HepG2 (cell line): ENCODE data around the gene ST6GALNAC4. TPM values are rescaled to one million over a fixed set of nuclear protein-coding genes. Genes with fewer than 3 reads are reported as not detected.
A peak's percentile ranks its signal among the peaks of the same experiment; 100 is the strongest.

Source experiments
- CSRNP1 ChIP-seq: sonication (generic); formaldehyde crosslinking; IDR thresholded peaks from 2 replicates; pipeline ENCODE4 v1.8.1; 2023; ENCODE audit warnings: mild to moderate bottlenecking, missing genetic modification reagents
- ELF1 ChIP-seq: sonication (generic); formaldehyde crosslinking; IDR thresholded peaks from 2 replicates; pipeline ENCODE4 v1.4.0; 2020; ENCODE audit warnings: missing genetic modification reagents
- FOXJ3 ChIP-seq: sonication (generic); formaldehyde crosslinking; IDR thresholded peaks from 2 replicates; pipeline ENCODE4 v1.4.0; 2020; ENCODE audit warnings: missing genetic modification reagents, mild to moderate bottlenecking, borderline replicate concordance
- HMGXB4 ChIP-seq, 2 experiments: sonication (generic) in 1 of 2; formaldehyde crosslinking in 1 of 2; IDR thresholded peaks; 2 replicates each; pipeline versions ENCODE4 v1.4.0 to v1.6.1; 2018 to 2020; ENCODE audit warnings: missing genetic modification reagents in 2 of 2, borderline replicate concordance in 1 of 2, low read depth in 1 of 2, mild to moderate bottlenecking in 1 of 2, missing biosample characterization in 1 of 2
- HNRNPL ChIP-seq: fragments of 200-400 bp; formaldehyde crosslinking; IDR thresholded peaks from 2 replicates; pipeline ENCODE4 v1.6.1; 2017; ENCODE audit warnings: mild to moderate bottlenecking, low read depth, low read length
- KDM5B ChIP-seq: sonication (generic); formaldehyde crosslinking; IDR thresholded peaks from 2 replicates; pipeline ENCODE4 v1.4.0; 2020; ENCODE audit warnings: missing genetic modification reagents, mild to moderate bottlenecking, borderline replicate concordance
- MIER3 ChIP-seq: IDR thresholded peaks from 2 replicates; pipeline ENCODE4 v1.6.1; 2016; ENCODE audit warnings: missing compliant biosample characterization, borderline replicate concordance
- MXD1 ChIP-seq: sonication (generic); formaldehyde crosslinking; IDR thresholded peaks from 2 replicates; pipeline ENCODE4 v1.4.0; 2020; ENCODE audit warnings: mild to moderate bottlenecking, missing genetic modification reagents
- NFAT5 ChIP-seq: sonication (generic); formaldehyde crosslinking; IDR thresholded peaks from 2 replicates; pipeline ENCODE4 v1.4.0; 2020; ENCODE audit warnings: missing genetic modification reagents
- NR1H2 ChIP-seq: sonication (generic); formaldehyde crosslinking; IDR thresholded peaks from 2 replicates; pipeline ENCODE4 v1.8.1; 2022; ENCODE audit warnings: low read depth, missing genetic modification reagents, borderline replicate concordance
- RARA ChIP-seq: IDR thresholded peaks from 2 replicates; pipeline ENCODE4 v1.6.1; 2016; ENCODE audit warnings: missing genetic modification reagents, missing compliant biosample characterization
- RFX1 ChIP-seq: fragments of 450-650 bp; IDR thresholded peaks from 2 replicates; pipeline ENCODE4 v1.6.1; 2017
- SRSF4 ChIP-seq: fragments of 200-400 bp; formaldehyde crosslinking; IDR thresholded peaks from one replicate; pipeline ENCODE4 v1.6.1; 2018; ENCODE audit warnings: mild to moderate bottlenecking, low read depth, low read length, moderate library complexity; ENCODE audit not compliant: poor library complexity, severe bottlenecking
- TEAD3 ChIP-seq: optimal IDR thresholded peaks from 2 replicates; pipeline ENCODE3; 2016; ENCODE audit warnings: borderline replicate concordance
- ZNF274 ChIP-seq: sonication (generic); formaldehyde crosslinking; IDR thresholded peaks from 2 replicates; pipeline ENCODE4 v1.5.1; 2020; ENCODE audit warnings: mild to moderate bottlenecking, missing genetic modification reagents
- ZNF562 ChIP-seq: sonication (generic); formaldehyde crosslinking; IDR thresholded peaks from 2 replicates; pipeline ENCODE4 v1.8.0; 2022; ENCODE audit warnings: missing genetic modification reagents, borderline replicate concordance
- ZNF768 ChIP-seq: sonication (generic); formaldehyde crosslinking; IDR thresholded peaks from 2 replicates; pipeline ENCODE4 v1.4.0; 2020; ENCODE audit warnings: missing genetic modification reagents
- polyA plus RNA-seq, 8 experiments: library from polyadenylated mRNA; depleted of rRNA in 3 of 8; stranded (reverse) in 7 of 8; unstranded in 1 of 8; fragments of >200 nt; fragmentation: Illumina TruSeq in 4 of 8; extraction: Trizol in 4 of 8; gene quantifications; 2 replicates each; pipeline versions ENCODE4 v1.2.1 to v1.2.3, GENCODE V29; 2011 to 2016; ENCODE audit warnings: low read depth in 4 of 8, missing spikeins in 1 of 8, mixed read lengths in 1 of 8; ENCODE audit not compliant: insufficient read depth in 1 of 8
- total RNA-seq, 5 experiments: library from RNA; depleted of rRNA; stranded (reverse); fragments of >200 nt; fragmentation: Illumina TruSeq; extraction: Trizol; gene quantifications; 2 replicates each; pipeline ENCODE4 v1.2.3, GENCODE V29; 2016; ENCODE audit warnings: low read depth in 1 of 5

ST6GALNAC4 gene
- total and polyA plus RNA-seq, 2 of the 13 experiments (the other 11 are each of a cell fraction or from before 2014, with no cell fraction given), result 18.8 to 27.7 TPM

- TF ChIP-seq CSRNP1 (CRISPR knock-in tag) (no peak), NFAT5 (CRISPR knock-in tag) (no peak), MIER3 (CRISPR knock-in tag) (no peak), TEAD3 (CRISPR knock-in tag) (no peak), MXD1 (CRISPR knock-in tag) (no peak), HMGXB4 (CRISPR knock-in tag; IDR thresholded peaks at IDR 0.05; ENCODE audit: borderline replicate concordance in 1 of 2, low read depth in 1 of 2) (0 out of 4 replicates have a peak, but pooled peaks of 1 of the 2 experiments have one; percentile 36), SRSF4 (no peak), ZNF562 (CRISPR knock-in tag) (no peak), ZNF274 (CRISPR knock-in tag) (no peak), KDM5B (CRISPR knock-in tag) (0 out of 2 replicates have a peak, but pooled peaks have one; percentile 19), RARA (CRISPR knock-in tag) (no peak), ZNF768 (CRISPR knock-in tag) (peak; percentile 18; the same call in 1 of the 2 replicates), HNRNPL (no peak), NR1H2 (CRISPR knock-in tag) (no peak), FOXJ3 (CRISPR knock-in tag) (0 out of 2 replicates have a peak, but pooled peaks have one; percentile 1), RFX1 (no peak), ELF1 (CRISPR knock-in tag) (no peak)
These were observed at the start of gene ST6GALNAC4 (continued) for GRCh38 chr9:127916720-127917581.
